HuH-7.5 (cell line): ENCODE results near the gene CNGA1.

ENCODE experiments used
- DNase-seq: peaks from one replicate; pipeline ENCODE4 v3.0.0; 2011; ENCODE audit warnings: low spot score

CNGA1 gene

GRCh38 chr4:47899639-47900038, 116.8 kb downstream of the CNGA1 start:
- no peak for DNase-seq

DNA sequence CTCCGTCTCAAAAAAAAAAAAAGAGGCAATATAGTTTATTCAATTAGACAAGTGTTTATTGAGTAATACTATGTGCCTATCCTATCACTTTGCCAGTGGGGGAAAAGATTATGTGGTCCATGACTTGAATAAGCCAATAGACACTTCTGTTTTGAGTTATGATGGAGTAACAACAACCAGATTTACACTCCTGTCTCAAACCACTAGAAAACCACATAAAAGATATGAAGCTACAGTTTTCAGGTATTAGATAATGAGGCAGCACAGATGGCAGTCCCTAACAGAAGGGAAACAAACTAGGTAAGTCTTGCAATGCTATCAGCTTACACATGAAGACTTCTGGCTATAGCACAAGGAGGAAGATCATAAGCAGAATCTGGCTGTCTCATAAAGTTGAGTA, 124.6 kb downstream of the CNGA1 start:
- no peak for DNase-seq
